Measurements from ENCODE around the gene RALGAPB.

The RALGAPB gene

DNA sequence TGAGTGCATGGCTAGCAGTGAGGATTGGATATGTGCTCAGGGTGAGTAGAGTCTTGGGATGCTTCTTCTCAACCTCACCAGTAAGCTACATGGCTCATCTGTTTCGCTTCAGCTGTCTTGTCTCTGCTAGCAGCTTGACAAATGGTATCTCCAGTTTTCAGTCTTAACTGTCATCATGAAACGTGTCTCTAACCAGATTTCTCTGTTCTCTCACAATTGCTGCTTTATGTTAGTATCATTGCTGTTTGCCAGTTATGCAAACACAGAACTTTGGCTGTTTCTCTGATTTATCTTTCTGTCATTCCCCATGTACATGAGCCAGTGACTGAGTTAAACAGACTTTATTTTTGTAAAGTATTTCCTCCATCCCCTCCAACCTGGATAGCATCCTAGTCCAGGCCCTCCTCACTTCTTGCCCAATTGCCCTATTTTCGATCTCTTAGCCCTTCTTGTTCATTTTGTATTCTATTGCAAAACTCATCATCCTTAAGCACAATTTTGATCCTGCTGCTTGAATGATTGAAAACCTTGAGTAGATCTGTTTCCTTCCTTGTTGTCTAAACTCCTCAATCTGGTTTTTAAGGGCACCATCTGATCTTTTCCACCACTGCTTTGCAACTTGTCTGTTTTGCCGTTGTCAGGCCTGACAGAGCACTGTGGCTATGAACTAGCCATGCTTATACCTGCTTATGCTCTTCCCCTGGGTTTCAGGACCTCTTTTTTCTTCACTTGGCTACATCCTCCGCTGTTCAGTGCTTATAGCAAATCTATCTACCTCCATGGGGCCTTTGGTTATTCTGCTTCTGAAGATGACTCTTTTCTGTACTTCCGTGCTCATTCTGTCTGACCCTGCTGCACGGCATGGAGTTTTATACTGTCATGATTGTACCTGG lies 70.6 kb downstream of the RALGAPB start:
- DNase-seq (ENCODE audit: low read depth, low spot score): no peak
- no peak overlapping the region for H3K27ac ChIP-seq (ENCODE audit: low read length)

DNA sequence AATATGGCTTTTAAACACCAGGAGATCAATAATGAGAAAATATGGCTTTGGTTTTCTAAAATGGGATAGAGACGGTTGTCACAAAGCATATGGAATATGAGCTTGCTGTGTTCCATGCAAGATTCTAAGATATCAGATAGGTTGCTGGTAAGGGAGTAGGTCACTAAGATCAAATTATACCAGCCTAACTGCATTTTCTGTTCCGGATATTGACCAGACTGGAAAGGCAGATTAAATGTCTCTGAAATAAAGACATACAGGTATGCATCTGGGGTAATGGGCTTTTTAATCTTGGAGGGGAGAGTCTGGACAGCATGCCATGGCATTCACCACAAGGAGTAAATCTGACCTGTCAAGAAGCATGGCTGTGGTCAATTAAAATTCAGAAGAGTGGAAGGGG lies 73.1 kb downstream of the RALGAPB start:
- DNase-seq (ENCODE audit: low read depth, low spot score): no peak
- no CpG with 5 or more reads among the region's 2 CpGs for WGBS (ENCODE audit: insufficient coverage, insufficient read length)
- Histone ChIP-seq H3K27me3 (ENCODE audit: control insufficient read depth, insufficient read depth, low read length) (no peaks in the 10 kb centered on the region), H3K36me3 (ENCODE audit: control insufficient read depth, insufficient read depth, low read length) (peaks cover under 1% of the 10 kb centered on the region; the same call in 1 of the 2 replicates), H3K9me3 (ENCODE audit: control insufficient read depth, insufficient read depth, low read length) (no peaks in the 10 kb centered on the region), H3K4me1 (ENCODE audit: control insufficient read depth, insufficient read depth, low read length) (no peaks in the 10 kb centered on the region), H3K4me3 (ENCODE audit: low read length) (no peak overlapping the region), H3K27ac (ENCODE audit: low read length) (no peak overlapping the region)

More for the DNA sequence above, 70.6 kb downstream of the RALGAPB start:
- H3K27me3 ChIP-seq (ENCODE audit: control insufficient read depth, insufficient read depth, low read length): no peaks in the 10 kb centered on the region
- no CpG with 5 or more reads among the region's 7 CpGs for WGBS (ENCODE audit: insufficient coverage, insufficient read length)
- H3K4me1 ChIP-seq (ENCODE audit: control insufficient read depth, insufficient read depth, low read length): no peaks in the 10 kb centered on the region
- no peak overlapping the region for H3K4me3 ChIP-seq (ENCODE audit: low read length)
- H3K36me3 ChIP-seq (ENCODE audit: control insufficient read depth, insufficient read depth, low read length): no peaks in the 10 kb centered on the region; the same call in 1 of the 2 replicates
- H3K9me3 ChIP-seq (ENCODE audit: control insufficient read depth, insufficient read depth, low read length): no peaks in the 10 kb centered on the region

DNA sequence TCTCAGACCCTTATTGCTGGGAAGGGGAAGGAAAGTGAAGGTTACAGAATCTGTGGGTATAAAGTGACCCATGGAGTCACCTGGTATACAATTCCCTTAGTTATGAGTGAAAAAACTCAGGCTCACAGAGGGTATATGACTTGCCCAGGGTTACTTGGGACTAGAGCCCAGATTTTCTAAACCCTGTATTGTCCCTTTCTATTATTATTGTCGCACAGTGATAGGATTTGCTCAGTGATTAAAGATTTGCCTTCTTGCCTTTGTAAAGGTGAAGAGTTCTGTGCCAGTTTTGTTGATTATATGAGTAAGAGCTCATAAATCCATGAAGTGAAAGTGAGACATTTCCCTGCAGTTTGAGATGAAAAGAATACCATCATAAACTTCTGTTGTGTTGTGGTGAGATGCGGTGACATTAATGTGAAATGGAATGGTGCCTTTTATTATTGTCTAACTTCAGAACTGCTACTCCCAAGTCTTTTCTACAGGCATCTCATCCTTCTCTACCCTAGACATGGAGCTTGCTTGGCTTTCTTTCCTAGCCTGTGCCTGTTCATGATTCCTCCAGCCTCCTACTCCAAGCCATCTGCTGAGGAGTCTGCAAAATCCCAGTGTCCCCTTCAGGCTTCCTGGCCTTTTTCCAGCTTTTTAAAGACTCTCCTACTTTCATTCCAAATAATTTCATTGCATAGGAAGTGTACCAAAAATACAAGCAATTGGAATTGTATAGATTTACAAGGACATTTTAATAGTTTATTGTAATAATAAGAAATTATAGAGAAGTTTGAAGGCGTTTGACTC lies 74.8 kb downstream of the RALGAPB start:
- 100% methylated on average over 1 of the region's 3 CpGs for WGBS (ENCODE audit: insufficient coverage, insufficient read length)
- H3K36me3 ChIP-seq (ENCODE audit: control insufficient read depth, insufficient read depth, low read length): peaks cover 6% of the 10 kb centered on the region; the same call in 1 of the 2 replicates
- H3K4me3 ChIP-seq (ENCODE audit: low read length): no peak overlapping the region
- H3K4me1 ChIP-seq (ENCODE audit: control insufficient read depth, insufficient read depth, low read length): no peaks in the 10 kb centered on the region
- H3K27me3 ChIP-seq (ENCODE audit: control insufficient read depth, insufficient read depth, low read length): no peaks in the 10 kb centered on the region
- DNase-seq (ENCODE audit: low read depth, low spot score): no peak
- no peak overlapping the region for H3K27ac ChIP-seq (ENCODE audit: low read length)
- no peaks in the 10 kb centered on the region for H3K9me3 ChIP-seq (ENCODE audit: control insufficient read depth, insufficient read depth, low read length)

DNA sequence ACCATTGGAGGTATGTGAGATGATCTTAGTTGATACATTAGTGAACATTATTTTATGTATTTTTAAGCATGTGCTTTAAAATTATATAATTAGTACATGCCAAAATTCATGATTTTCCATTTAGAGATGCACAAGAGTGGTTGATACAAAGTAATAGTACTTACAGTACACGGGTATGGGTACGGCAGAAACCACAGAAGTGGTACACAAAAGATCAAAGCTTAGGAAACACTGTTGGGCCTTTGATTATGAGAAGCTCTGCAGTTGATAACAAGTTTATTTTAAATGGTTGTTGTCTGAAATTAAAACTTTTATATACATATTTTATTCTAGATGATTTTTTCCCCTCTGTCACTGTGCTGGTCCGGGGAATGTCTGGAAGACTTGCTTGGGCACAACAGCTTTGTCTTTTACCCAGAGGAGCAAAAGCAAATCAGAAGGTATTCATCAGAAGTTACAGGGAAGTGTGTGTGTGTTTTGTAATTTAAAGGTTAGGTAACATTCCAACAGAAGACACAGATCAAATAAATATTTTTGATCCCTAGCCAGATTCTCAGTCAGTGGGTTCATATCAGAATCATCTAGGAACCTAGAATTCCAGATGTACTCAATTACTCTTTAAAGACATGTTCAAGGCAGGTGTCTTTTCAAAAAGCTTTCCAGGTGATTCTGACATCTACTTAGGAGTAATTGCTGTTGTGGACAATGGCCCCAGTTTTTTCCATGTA lies 75.9 kb downstream of the RALGAPB start:
- peaks cover 6% of the 10 kb centered on the region; the same call in 1 of the 2 replicates for H3K36me3 ChIP-seq (ENCODE audit: control insufficient read depth, insufficient read depth, low read length)
- no CpG with 5 or more reads among the region's 3 CpGs for WGBS (ENCODE audit: insufficient coverage, insufficient read length)

DNA sequence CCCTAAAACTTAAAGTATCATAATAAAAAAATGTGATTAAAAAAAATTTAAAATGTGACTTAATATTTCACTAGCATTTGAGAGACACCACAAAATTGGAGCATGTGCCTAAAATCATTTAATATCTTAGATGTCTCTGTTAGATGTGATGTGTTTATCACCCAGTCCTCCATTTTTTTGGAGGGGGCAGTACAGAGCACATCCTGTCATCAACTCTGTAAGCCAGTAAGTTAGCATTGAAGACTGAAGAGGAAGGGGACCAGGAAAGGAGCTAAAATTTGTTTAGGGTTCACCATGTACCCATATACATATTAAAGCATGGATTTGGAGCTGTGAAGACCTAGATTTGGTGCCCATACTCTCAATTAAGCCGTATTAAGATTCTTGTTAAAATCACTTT lies 77.6 kb downstream of the RALGAPB start:
- H3K36me3 ChIP-seq (ENCODE audit: control insufficient read depth, insufficient read depth, low read length): peaks cover 6% of the 10 kb centered on the region; the same call in 1 of the 2 replicates

More for the DNA sequence above, 75.9 kb downstream of the RALGAPB start:
- H3K4me3 ChIP-seq (ENCODE audit: low read length): no peak overlapping the region
- DNase-seq (ENCODE audit: low read depth, low spot score): no peak
- H3K9me3 ChIP-seq (ENCODE audit: control insufficient read depth, insufficient read depth, low read length): no peaks in the 10 kb centered on the region
- no peaks in the 10 kb centered on the region for H3K27me3 ChIP-seq (ENCODE audit: control insufficient read depth, insufficient read depth, low read length)
- no peak overlapping the region for H3K27ac ChIP-seq (ENCODE audit: low read length)
- H3K4me1 ChIP-seq (ENCODE audit: control insufficient read depth, insufficient read depth, low read length): no peaks in the 10 kb centered on the region

DNA sequence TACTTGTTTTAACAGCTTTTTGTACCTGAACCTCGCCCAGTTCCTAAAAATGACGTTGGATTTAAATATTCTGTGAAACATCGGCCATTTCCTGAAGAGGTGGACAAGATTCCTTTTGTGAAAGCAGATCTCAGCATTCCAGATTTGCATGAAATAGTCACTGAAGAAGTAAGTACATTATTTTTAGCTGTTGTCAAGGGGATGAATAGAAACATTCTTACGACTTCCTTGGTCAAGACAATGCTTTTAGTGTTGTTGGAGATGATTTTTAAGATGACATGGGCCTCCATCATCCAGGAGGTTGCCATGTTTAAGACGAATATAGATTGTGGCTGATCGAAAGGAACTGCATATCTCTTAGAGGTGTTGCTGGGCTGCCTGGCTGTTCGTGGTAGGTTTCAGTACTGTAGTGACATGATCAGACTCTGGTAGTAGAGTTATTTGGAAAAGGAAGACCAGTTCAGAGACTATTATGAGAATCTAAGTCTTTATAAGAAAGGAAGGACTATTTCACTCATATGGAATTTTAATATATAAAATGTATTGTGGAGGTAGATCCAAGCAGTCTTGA lies 78.5 kb downstream of the RALGAPB start:
- no peak overlapping the region for H3K4me3 ChIP-seq (ENCODE audit: low read length)
- H3K27ac ChIP-seq (ENCODE audit: low read length): no peak overlapping the region
- DNase-seq (ENCODE audit: low read depth, low spot score): no peak
- H3K9me3 ChIP-seq (ENCODE audit: control insufficient read depth, insufficient read depth, low read length): no peaks in the 10 kb centered on the region
- no peaks in the 10 kb centered on the region for H3K4me1 ChIP-seq (ENCODE audit: control insufficient read depth, insufficient read depth, low read length)
- peaks cover 6% of the 10 kb centered on the region; the same call in 1 of the 2 replicates for H3K36me3 ChIP-seq (ENCODE audit: control insufficient read depth, insufficient read depth, low read length)
- H3K27me3 ChIP-seq (ENCODE audit: control insufficient read depth, insufficient read depth, low read length): no peaks in the 10 kb centered on the region
- WGBS (ENCODE audit: insufficient coverage, insufficient read length): no CpG with 5 or more reads among the region's 7 CpGs

More for the DNA sequence above, 77.6 kb downstream of the RALGAPB start:
- no peaks in the 10 kb centered on the region for H3K27me3 ChIP-seq (ENCODE audit: control insufficient read depth, insufficient read depth, low read length)
- DNase-seq (ENCODE audit: low read depth, low spot score): no peak
- H3K9me3 ChIP-seq (ENCODE audit: control insufficient read depth, insufficient read depth, low read length): no peaks in the 10 kb centered on the region
- no peak overlapping the region for H3K4me3 ChIP-seq (ENCODE audit: low read length)
- no peak overlapping the region for H3K27ac ChIP-seq (ENCODE audit: low read length)
- no CpG with 5 or more reads among the region's 1 CpG for WGBS (ENCODE audit: insufficient coverage, insufficient read length)
- H3K4me1 ChIP-seq (ENCODE audit: control insufficient read depth, insufficient read depth, low read length): no peaks in the 10 kb centered on the region

DNA sequence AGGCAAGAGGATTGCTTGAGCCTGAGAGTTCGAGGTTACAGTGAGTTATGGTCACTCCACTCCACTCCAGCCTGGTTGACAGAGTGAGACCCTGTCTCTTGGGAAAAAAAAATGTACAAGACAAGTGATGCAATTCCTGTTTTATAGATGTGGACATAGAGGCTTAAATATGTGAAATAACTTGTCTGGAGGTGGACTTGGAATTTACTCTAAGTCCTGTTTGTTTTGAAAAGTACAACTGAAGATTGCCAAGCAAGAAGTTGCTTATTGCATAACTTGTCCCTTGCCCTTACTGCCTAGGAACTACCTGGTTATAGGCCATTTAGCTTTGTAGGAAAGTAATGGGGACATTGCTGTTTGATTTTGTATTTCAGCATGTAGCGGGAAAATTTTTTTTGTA lies 82.3 kb downstream of the RALGAPB start:
- no peaks in the 10 kb centered on the region for H3K4me1 ChIP-seq (ENCODE audit: control insufficient read depth, insufficient read depth, low read length)
- H3K27ac ChIP-seq (ENCODE audit: low read length): no peak overlapping the region
- WGBS (ENCODE audit: insufficient coverage, insufficient read length): 100% methylated on average over 1 of the region's 2 CpGs

DNA sequence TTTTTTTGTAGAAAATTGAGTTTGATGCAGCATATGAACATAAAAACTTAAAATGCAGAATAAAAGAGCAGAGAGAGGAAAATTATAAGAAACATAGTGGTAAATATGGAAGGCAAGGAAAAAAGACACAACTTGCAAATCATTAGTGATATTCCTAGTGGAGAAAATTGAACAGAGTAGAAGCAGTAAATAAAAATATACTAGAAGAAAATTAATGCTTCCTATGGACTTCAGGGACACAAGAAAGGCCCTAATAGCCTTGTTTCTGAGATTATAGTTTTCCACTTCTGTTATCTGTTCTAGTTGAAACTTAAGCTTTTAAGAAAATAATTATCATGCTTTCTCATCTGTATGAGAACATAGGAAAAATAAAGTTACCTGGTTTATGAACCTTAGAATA lies 82.8 kb downstream of the RALGAPB start:
- no peak overlapping the region for H3K27ac ChIP-seq (ENCODE audit: low read length)
- H3K4me1 ChIP-seq (ENCODE audit: control insufficient read depth, insufficient read depth, low read length): no peaks in the 10 kb centered on the region
- DNase-seq (ENCODE audit: low read depth, low spot score): no peak
- no peaks in the 10 kb centered on the region for H3K27me3 ChIP-seq (ENCODE audit: control insufficient read depth, insufficient read depth, low read length)
- peaks cover 6% of the 10 kb centered on the region; the same call in 1 of the 2 replicates for H3K36me3 ChIP-seq (ENCODE audit: control insufficient read depth, insufficient read depth, low read length)
- no peak overlapping the region for H3K4me3 ChIP-seq (ENCODE audit: low read length)
- no peaks in the 10 kb centered on the region for H3K9me3 ChIP-seq (ENCODE audit: control insufficient read depth, insufficient read depth, low read length)

More for the DNA sequence above, 82.3 kb downstream of the RALGAPB start:
- no peak for DNase-seq (ENCODE audit: low read depth, low spot score)
- H3K27me3 ChIP-seq (ENCODE audit: control insufficient read depth, insufficient read depth, low read length): no peaks in the 10 kb centered on the region
- H3K4me3 ChIP-seq (ENCODE audit: low read length): no peak overlapping the region
- H3K36me3 ChIP-seq (ENCODE audit: control insufficient read depth, insufficient read depth, low read length): peaks cover 6% of the 10 kb centered on the region; the same call in 1 of the 2 replicates
- no peaks in the 10 kb centered on the region for H3K9me3 ChIP-seq (ENCODE audit: control insufficient read depth, insufficient read depth, low read length)

DNA sequence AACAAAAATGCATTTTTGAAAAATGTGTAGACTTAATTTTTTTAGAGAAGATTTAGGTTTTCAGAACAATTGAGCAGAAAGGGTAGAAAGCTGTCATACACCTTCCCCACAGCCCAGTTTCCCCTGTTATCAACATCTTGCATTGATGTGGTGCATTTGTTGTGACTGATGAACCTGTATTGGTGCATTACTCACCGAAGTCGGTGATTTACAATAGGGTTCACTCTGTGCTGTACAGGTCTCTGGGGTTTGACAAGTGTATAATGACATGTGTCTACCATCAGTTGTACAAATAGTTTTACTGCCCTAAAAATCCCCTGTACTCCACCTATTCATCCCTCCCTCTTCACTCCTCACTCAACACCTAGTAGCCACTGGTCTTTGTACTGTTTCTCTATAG lies 84.5 kb downstream of the RALGAPB start:
- Histone ChIP-seq H3K4me3 (ENCODE audit: low read length) (no peak overlapping the region), H3K27me3 (ENCODE audit: control insufficient read depth, insufficient read depth, low read length) (no peaks in the 10 kb centered on the region), H3K9me3 (ENCODE audit: control insufficient read depth, insufficient read depth, low read length) (no peaks in the 10 kb centered on the region), H3K36me3 (ENCODE audit: control insufficient read depth, insufficient read depth, low read length) (no peaks in the 10 kb centered on the region; the same call in 1 of the 2 replicates), H3K4me1 (ENCODE audit: control insufficient read depth, insufficient read depth, low read length) (no peaks in the 10 kb centered on the region), H3K27ac (ENCODE audit: low read length) (no peak overlapping the region)
- WGBS (ENCODE audit: insufficient coverage, insufficient read length): no CpG with 5 or more reads among the region's 2 CpGs
- DNase-seq (ENCODE audit: low read depth, low spot score): no peak
